Measurements from ENCODE around the gene RNF135. TPM values are rescaled to one million over a fixed set of nuclear protein-coding genes. Genes with fewer than 3 reads are reported as not detected.
"Not testable (repeated sequence)": the region's sequence is repeated elsewhere in the genome, so short reads cannot be mapped to it uniquely, and the experiment has no call there.

The RNF135 gene
- total RNA-seq, 1 experiment from 2014 or later, result 31.0 TPM

DNA sequence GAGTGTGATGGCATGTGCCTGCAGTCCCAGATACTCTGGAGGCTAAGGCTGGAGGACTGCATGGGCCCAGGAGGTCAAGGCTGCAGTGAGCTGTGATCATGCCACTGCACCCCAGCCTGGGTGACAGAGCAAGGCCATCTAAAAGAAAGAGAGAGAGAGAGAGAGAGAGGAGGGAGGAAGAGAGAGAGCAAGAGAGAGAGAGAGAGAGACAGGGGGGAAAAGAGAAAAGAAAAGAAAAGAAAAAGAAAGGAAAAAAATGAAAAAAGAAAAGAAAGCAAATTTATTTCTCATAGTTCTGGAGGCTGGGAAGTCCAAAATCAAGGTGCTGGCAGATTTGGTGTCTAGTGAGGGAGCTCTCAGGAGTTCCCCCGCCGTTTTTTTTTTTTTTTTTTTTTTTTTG, 33.3 kb downstream of the RNF135 start:
- H3K4me1 Mint-ChIP-seq (ENCODE audit: insufficient read depth, unreplicated experiment), result peaks cover 12% of the 10 kb centered on the region
- H3K4me3 Mint-ChIP-seq (ENCODE audit: unreplicated experiment), result no peak overlapping the region
- H3K27me3 Mint-ChIP-seq (ENCODE audit: insufficient read depth, unreplicated experiment), result no peaks in the 10 kb centered on the region
- BruUV-seq (replicated peaks), result no TSS peak
- intact Hi-C loops (cut with micrococcal nuclease), result no loop called here
- H3K9me3 Mint-ChIP-seq (ENCODE audit: unreplicated experiment), result no peaks in the 10 kb centered on the region
- peaks cover 65% of the 10 kb centered on the region for H3K36me3 Mint-ChIP-seq (ENCODE audit: insufficient read depth, unreplicated experiment)
- ChIA-PET CTCF (interaction anchor here (0.8 kb wide), 1 partner anchor 34 kb away, joined by 3 read pairs; the partner anchor contains the start of gene RNF135), POLR2A (interaction anchor here (2.9 kb wide), 1 partner anchor 33 kb away, joined by 13 read pairs; the partner anchor contains the start of gene RNF135)
- H3K27ac Mint-ChIP-seq (ENCODE audit: low read depth, unreplicated experiment), result no peak overlapping the region
- no peak for DNase-seq (ENCODE audit: unreplicated experiment)
- TF ChIP-seq, protein P1, sequence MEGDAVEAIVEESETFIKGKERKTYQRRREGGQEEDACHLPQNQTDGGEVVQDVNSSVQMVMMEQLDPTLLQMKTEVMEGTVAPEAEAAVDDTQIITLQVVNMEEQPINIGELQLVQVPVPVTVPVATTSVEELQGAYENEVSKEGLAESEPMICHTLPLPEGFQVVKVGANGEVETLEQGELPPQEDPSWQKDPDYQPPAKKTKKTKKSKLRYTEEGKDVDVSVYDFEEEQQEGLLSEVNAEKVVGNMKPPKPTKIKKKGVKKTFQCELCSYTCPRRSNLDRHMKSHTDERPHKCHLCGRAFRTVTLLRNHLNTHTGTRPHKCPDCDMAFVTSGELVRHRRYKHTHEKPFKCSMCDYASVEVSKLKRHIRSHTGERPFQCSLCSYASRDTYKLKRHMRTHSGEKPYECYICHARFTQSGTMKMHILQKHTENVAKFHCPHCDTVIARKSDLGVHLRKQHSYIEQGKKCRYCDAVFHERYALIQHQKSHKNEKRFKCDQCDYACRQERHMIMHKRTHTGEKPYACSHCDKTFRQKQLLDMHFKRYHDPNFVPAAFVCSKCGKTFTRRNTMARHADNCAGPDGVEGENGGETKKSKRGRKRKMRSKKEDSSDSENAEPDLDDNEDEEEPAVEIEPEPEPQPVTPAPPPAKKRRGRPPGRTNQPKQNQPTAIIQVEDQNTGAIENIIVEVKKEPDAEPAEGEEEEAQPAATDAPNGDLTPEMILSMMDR (IDR thresholded peaks at IDR 0.05; ENCODE audit: unreplicated experiment), result no peak

DNA sequence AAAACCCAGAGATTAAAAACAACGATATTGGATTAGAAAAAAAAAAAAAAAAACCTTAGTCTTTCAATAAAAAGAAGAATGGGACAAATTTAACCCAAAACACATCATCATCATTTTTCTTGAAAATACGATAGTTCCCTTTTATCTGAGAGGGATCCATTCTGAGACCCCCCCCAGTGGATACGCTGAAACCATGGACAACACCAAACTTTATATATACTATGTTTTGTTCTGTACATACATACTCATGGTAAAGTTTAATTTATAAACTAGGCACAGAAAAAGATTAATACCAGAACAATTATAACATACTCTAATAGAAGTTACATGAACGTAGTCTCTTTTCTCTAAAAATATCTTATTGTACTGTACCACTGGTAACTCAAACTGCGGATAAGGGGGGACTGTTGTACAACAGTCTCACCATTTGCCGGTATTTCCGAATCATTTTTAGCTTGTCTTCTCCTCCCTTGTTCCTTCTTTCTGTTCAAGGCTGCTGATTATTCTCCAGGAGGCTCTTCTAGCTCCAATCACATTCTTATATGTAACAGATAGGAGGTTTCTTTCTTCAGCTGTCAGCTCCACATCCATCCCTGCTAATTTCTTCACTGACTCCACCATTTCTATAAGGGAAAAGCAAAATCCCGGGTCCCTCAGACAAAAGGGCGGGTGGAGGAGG, 37.0 kb downstream of the RNF135 start:
- BruUV-seq (replicated peaks), result TSS peak; percentile 60
- Mint-ChIP-seq H3K4me3 (ENCODE audit: unreplicated experiment) (peak overlapping the region; percentile 89), H3K36me3 (ENCODE audit: insufficient read depth, unreplicated experiment) (peaks cover 32% of the 10 kb centered on the region), H3K4me1 (ENCODE audit: insufficient read depth, unreplicated experiment) (peaks cover 16% of the 10 kb centered on the region), H3K27ac (ENCODE audit: low read depth, unreplicated experiment) (peak overlapping the region; percentile 98), H3K9me3 (ENCODE audit: unreplicated experiment) (no peaks in the 10 kb centered on the region), H3K27me3 (ENCODE audit: insufficient read depth, unreplicated experiment) (no peaks in the 10 kb centered on the region)
- POLR2A ChIA-PET, result interaction anchor here (0.6 to 5.8 kb wide), 27 partner anchors 9 to 358 kb away, joined by 3 to 108 read pairs (median 3); partner anchors contain the start of genes CRLF3, NF1, RNF135 and TEFM
- CTCF ChIA-PET, result interaction anchor here (0.6 to 1.9 kb wide), 5 partner anchors 9 to 210 kb away, joined by 3 to 11 read pairs (median 4); no protein-coding TSS in a partner anchor
- intact Hi-C loops (cut with micrococcal nuclease), result loop anchor here (2.0 kb wide), 1 partner anchor 101 kb away; the partner anchor contains the start of gene TEFM
- no peak for DNase-seq (ENCODE audit: unreplicated experiment)
- TF ChIP-seq, protein P1 (IDR thresholded peaks at IDR 0.05; ENCODE audit: unreplicated experiment), result no peak

DNA sequence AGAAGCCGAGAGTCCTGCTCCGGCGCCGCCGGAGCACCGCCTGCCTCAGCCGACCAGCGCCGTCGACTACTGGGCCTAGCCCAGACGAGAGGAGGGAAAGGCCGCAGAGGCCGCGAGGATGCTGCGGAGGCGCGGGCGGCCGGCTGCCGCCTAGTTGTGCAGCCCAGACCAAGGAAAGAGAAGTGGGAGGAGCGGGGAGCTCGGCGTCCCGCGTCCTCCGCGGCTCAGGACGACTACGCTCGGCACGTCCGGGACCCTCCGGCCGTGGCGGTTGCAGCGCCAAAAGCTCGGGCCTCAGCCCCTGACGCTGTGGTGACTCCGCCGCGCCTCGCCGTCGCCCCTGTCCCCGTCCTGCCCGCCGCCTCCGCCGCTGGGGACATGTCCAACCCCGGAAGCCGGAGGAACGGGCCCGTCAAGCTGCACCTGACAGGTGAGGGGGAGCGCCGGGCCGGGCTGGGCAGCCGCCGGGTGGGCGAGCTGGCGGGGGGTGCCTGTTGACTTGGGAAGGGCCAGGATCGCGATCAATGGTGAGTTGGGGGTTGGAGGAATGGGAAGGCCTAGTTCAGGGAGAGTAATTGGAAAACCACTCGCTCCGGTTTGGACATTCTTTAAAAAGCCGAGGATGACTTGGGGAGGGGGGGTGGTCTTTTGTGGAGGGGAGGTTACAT, 37.7 kb downstream of the RNF135 start:
- H3K27me3 Mint-ChIP-seq (ENCODE audit: insufficient read depth, unreplicated experiment), result no peaks in the 10 kb centered on the region
- no TSS peak for BruUV-seq (replicated peaks)
- TF ChIP-seq, protein P1 (IDR thresholded peaks at IDR 0.05; ENCODE audit: unreplicated experiment), result no peak
- peak overlapping the region; percentile 98 for H3K27ac Mint-ChIP-seq (ENCODE audit: low read depth, unreplicated experiment)
- ChIA-PET POLR2A (interaction anchor here (0.6 to 5.8 kb wide), 31 partner anchors 8 to 334 kb away, joined by 3 to 108 read pairs (median 3); partner anchors contain the start of genes CRLF3, NF1, RNF135 and TEFM), CTCF (interaction anchor here (0.6 to 1.9 kb wide), 4 partner anchors 37 to 208 kb away, joined by 4 to 11 read pairs (median 4); no protein-coding TSS in a partner anchor)
- peaks cover 32% of the 10 kb centered on the region for H3K36me3 Mint-ChIP-seq (ENCODE audit: insufficient read depth, unreplicated experiment)
- intact Hi-C loops (cut with micrococcal nuclease), result loop anchor here (2.0 kb wide), 1 partner anchor 102 kb away; the partner anchor contains the start of gene TEFM
- peak overlapping the region; percentile 89 for H3K4me3 Mint-ChIP-seq (ENCODE audit: unreplicated experiment)
- peak; percentile 61 for DNase-seq (ENCODE audit: unreplicated experiment)
- peaks cover 16% of the 10 kb centered on the region for H3K4me1 Mint-ChIP-seq (ENCODE audit: insufficient read depth, unreplicated experiment)
- no peaks in the 10 kb centered on the region for H3K9me3 Mint-ChIP-seq (ENCODE audit: unreplicated experiment)

DNA sequence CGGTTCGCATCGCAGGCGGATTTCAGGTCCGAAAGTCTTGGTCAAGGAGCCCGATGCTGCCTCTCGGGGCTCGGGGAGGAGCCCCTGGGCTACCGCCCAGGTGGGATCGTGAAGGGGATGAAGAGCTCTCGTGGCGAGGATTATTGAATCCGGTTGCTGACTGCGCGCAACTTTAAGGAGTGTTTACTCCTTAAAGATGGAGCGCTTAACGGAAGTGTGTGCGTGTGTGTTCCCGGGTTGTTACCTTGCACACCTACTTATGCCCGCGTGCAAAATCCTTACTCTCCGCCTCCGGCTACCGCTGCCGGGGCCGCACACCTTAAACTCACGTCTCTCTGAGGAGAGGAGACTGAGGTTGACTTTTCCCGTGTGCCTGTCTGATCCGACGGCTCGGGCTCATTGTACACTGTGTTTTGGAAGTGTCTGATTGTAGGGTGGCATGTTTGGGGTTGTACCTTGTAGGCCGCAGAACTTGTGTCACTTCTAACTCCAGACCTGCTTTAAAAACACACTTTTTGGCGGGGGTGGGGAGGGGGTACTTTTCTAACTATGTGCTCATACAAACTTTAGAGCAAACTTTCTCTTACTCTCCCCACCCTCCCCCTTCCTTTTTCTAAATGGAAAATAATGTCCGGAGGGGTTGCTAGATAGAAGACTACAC, 38.3 kb downstream of the RNF135 start:
- Mint-ChIP-seq H3K4me1 (ENCODE audit: insufficient read depth, unreplicated experiment) (peaks cover 16% of the 10 kb centered on the region), H3K36me3 (ENCODE audit: insufficient read depth, unreplicated experiment) (peaks cover 31% of the 10 kb centered on the region), H3K4me3 (ENCODE audit: unreplicated experiment) (peak overlapping the region; percentile 89), H3K27ac (ENCODE audit: low read depth, unreplicated experiment) (peak overlapping the region; percentile 98)
- DNase-seq (ENCODE audit: unreplicated experiment), result peak; percentile 54
- BruUV-seq (replicated peaks), result TSS peak; percentile 13
- ChIA-PET POLR2A (interaction anchor here (0.6 to 5.8 kb wide), 23 partner anchors 7 to 334 kb away, joined by 3 to 108 read pairs (median 5); partner anchors contain the start of genes CRLF3, NF1, RNF135 and TEFM), CTCF (interaction anchor here (1.2 to 1.9 kb wide), 3 partner anchors 203 to 208 kb away, joined by 4 to 11 read pairs (median 4); no protein-coding TSS in a partner anchor)
- H3K9me3 Mint-ChIP-seq (ENCODE audit: unreplicated experiment); H3K27me3 Mint-ChIP-seq (ENCODE audit: insufficient read depth, unreplicated experiment): not testable (repeated sequence)
- intact Hi-C loops (cut with micrococcal nuclease), result loop anchor here (2.0 kb wide), 1 partner anchor 102 kb away; the partner anchor contains the start of gene TEFM

DNA sequence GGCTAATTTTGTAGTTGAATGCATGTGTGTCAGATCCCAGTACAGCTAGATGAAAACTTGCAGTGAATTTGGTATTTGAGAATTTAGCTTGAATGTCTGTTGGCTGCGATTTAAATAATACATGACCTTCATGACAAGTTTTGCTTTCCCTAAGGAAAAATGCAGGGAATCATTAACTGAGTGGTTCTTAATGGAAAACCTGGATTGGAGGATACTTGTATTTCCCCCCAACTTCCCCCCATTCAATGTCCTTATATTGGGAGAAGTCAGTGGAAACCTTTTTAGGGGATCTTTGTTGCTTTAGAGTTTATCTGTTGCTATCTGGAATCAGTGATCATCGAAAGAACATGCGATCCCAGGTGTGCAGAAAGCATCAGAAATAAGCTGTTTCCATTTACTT, 39.2 kb downstream of the RNF135 start:
- BruUV-seq (replicated peaks); H3K9me3 Mint-ChIP-seq (ENCODE audit: unreplicated experiment); H3K27me3 Mint-ChIP-seq (ENCODE audit: insufficient read depth, unreplicated experiment); intact Hi-C loops (cut with micrococcal nuclease): not testable (repeated sequence)
- Mint-ChIP-seq H3K36me3 (ENCODE audit: insufficient read depth, unreplicated experiment) (peaks cover 24% of the 10 kb centered on the region), H3K27ac (ENCODE audit: low read depth, unreplicated experiment) (peak overlapping the region; percentile 98), H3K4me3 (ENCODE audit: unreplicated experiment) (peak overlapping the region; percentile 89), H3K4me1 (ENCODE audit: insufficient read depth, unreplicated experiment) (peaks cover 16% of the 10 kb centered on the region)
- DNase-seq (ENCODE audit: unreplicated experiment), result peak; percentile 13
- ChIA-PET CTCF (interaction anchor here (0.5 to 1.9 kb wide), 2 partner anchors 207 to 226 kb away, joined by 3 to 4 read pairs; no protein-coding TSS in a partner anchor), POLR2A (interaction anchor here (0.7 to 5.8 kb wide), 7 partner anchors 38 to 309 kb away, joined by 3 to 108 read pairs (median 18); partner anchors contain the start of genes NF1, RNF135 and TEFM)

Data from MCF 10A (cell line).